GM12878 (cell line): ENCODE measurements around the gene SLF2. TPM values are rescaled to one million over a fixed set of nuclear protein-coding genes. Genes with fewer than 3 reads are reported as not detected.
A peak's percentile ranks its signal among the peaks of the same experiment; 100 is the strongest.

Experiments
- ATF3 ChIP-seq: IDR thresholded peaks from 2 replicates; pipeline ENCODE4 v1.6.1; 2011; ENCODE audit warnings: low read depth, mild to moderate bottlenecking, low read length, moderate library complexity, borderline replicate concordance; ENCODE audit errors: extremely low read depth
- ATF7 ChIP-seq: fragments of 450-650 bp; IDR thresholded peaks from 2 replicates; pipeline ENCODE4 v1.6.1; 2016; ENCODE audit warnings: low read depth, mild to moderate bottlenecking
- CBX5 ChIP-seq: sonication (generic); IDR thresholded peaks from 2 replicates; pipeline ENCODE4 v1.6.1; 2016; ENCODE audit warnings: low read depth, moderate library complexity, mild to moderate bottlenecking, inconsistent platforms
- CHD2 ChIP-seq: IDR thresholded peaks from 2 replicates; pipeline ENCODE4 v1.6.1; 2011; ENCODE audit warnings: low read depth, low read length, improper control_type of control experiment, borderline replicate concordance
- EED ChIP-seq: sonication (generic); IDR thresholded peaks from 2 replicates; pipeline ENCODE4 v1.6.1; 2016; ENCODE audit warnings: antibody characterized with exemption, low read depth
- GATAD2B ChIP-seq: fragments of 450-650 bp; conservative IDR thresholded peaks from 2 replicates; pipeline ENCODE4 v1.6.1; 2017; ENCODE audit warnings: low read depth, mild to moderate bottlenecking, moderate library complexity
- IKZF1 ChIP-seq: fragments of 450-650 bp; conservative IDR thresholded peaks from 2 replicates; pipeline ENCODE4 v1.6.1; 2017; ENCODE audit warnings: antibody characterized with exemption, mild to moderate bottlenecking
- JUND ChIP-seq: IDR thresholded peaks from 2 replicates; pipeline ENCODE4 v1.6.1; 2012; ENCODE audit warnings: low read depth, mild to moderate bottlenecking, low read length, improper control_type of control experiment, moderate library complexity
- MEF2A ChIP-seq: IDR thresholded peaks from 2 replicates; pipeline ENCODE4 v1.6.1; 2011; ENCODE audit warnings: low read depth, mild to moderate bottlenecking, low read length, moderate library complexity; ENCODE audit not compliant: insufficient read depth
- NFYA ChIP-seq: IDR thresholded peaks from 2 replicates; pipeline ENCODE4 v1.6.1; 2011; ENCODE audit warnings: low read depth, mild to moderate bottlenecking, low read length, improper control_type of control experiment, borderline replicate concordance
- PAX5 ChIP-seq: IDR thresholded peaks from 2 replicates; pipeline ENCODE4 v1.6.1; 2011; ENCODE audit warnings: low read depth, low read length, borderline replicate concordance
- RELA ChIP-seq: fragments of 450-650 bp; IDR thresholded peaks from 2 replicates; pipeline ENCODE4 v1.8.0; 2014; ENCODE audit warnings: borderline replicate concordance; ENCODE audit not compliant: partially characterized antibody
- SMARCA5 ChIP-seq: fragments of 450-650 bp; IDR thresholded peaks from 2 replicates; pipeline ENCODE4 v1.6.1; 2017; ENCODE audit warnings: mild to moderate bottlenecking
- SMC3 ChIP-seq: IDR thresholded peaks from 2 replicates; pipeline ENCODE4 v1.6.1; 2011; ENCODE audit warnings: low read length, improper control_type of control experiment, borderline replicate concordance
- ZNF207 ChIP-seq: fragments of 450-650 bp; IDR thresholded peaks from 2 replicates; pipeline ENCODE4 v1.6.1; 2014; ENCODE audit warnings: antibody characterized with exemption, mild to moderate bottlenecking, borderline replicate concordance
- polyA plus RNA-seq, 11 experiments: library from polyadenylated mRNA; depleted of rRNA in 4 of 11; unstranded in 6 of 11; stranded (reverse) in 5 of 11; fragments of >200 nt; fragmentation: Nextera tagmentation in 4 of 11; fragmentation: Illumina TruSeq in 1 of 11; extraction: Ambion mirVana in 4 of 11; extraction: Trizol in 1 of 11; gene quantifications; 1 replicate in 1 of 11; 2 replicates in 10 of 11; pipeline versions ENCODE4 v1.2.1 to v1.2.3, GENCODE V29; 2011 to 2016; ENCODE audit warnings: inconsistent platforms in 2 of 11, missing spikeins in 2 of 11, low read depth in 1 of 11
- total RNA-seq, 4 experiments: library from RNA; depleted of rRNA in 3 of 4; stranded (reverse); fragments of >200 nt in 3 of 4; fragmentation: Illumina TruSeq in 1 of 4; extraction: Trizol in 1 of 4; gene quantifications; 2 replicates each; pipeline versions ENCODE4 v1.2.1 to v1.2.3, GENCODE V29; 2013 to 2021
- TF ChIP-seq, protein P1 (sequence below): IDR thresholded peaks from 2 replicates; pipeline ENCODE4 v1.6.1; 2012; ENCODE audit warnings: low read depth, low read length, improper control_type of control experiment

The SLF2 gene
- total and polyA plus RNA-seq, 10 of the 15 experiments (the other 5 are each of a cell fraction or from before 2014, with no cell fraction given), result 3.0 to 25.2 (median 17.9) TPM

DNA sequence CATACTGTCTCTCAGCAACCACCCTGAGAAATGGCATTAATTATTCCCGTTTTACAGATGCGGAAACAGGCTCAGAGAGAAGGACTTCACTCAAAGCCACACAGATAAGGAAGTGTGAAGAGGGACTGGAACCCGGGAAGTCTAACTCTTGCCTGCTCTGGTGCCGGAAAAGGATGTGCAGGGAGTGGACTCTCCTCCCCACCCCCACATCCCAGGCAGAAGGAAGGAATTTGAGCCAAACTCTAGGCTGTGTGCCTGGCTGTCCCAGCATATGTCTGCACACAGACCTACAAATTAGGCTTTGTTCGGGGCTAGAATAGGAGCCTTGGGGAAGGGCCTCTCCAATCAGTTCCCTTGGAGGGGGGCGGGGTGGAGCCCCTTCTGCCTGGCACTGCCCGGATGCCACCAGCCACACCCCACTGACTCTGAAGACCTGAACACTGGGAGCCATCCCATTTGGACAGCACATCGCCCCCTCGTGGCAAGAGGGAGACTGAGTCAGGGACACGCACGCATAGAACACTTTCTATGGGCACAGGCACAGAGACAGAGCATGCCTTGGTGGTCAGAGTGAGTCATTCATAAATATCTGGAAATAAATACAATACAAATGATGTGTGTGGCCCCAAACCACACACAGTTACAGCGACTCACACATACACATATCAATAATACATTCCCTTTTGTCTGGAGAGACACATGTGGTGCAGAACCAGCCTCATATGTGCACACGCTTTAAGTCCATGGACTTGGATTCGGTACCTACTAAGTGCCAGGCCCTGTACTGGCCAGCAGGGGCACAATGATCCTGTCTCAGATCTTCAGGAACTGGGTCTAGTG, 100.0 kb downstream of the SLF2 start (continued):
- TF ChIP-seq IKZF1, result peak; percentile 71
- TF ChIP-seq ATF7, result peak; percentile 47
- TF ChIP-seq CBX5, result no peak
- peak; percentile 71; the same call in 1 of the 2 replicates for TF ChIP-seq PAX5
- TF ChIP-seq SMC3, result peak; percentile 54; the same call in 1 of the 2 replicates
- no peak for TF ChIP-seq ZNF207
- TF ChIP-seq, protein P1, sequence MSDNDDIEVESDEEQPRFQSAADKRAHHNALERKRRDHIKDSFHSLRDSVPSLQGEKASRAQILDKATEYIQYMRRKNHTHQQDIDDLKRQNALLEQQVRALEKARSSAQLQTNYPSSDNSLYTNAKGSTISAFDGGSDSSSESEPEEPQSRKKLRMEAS, result peak; percentile 16; the same call in 1 of the 2 replicates
- TF ChIP-seq NFYA, result no peak
- 0 out of 2 replicates have a peak, but pooled peaks have one; percentile 14 for TF ChIP-seq MEF2A
- TF ChIP-seq CHD2, result 0 out of 2 replicates have a peak, but pooled peaks have one; percentile 18
- TF ChIP-seq EED, result 0 out of 2 replicates have a peak, but pooled peaks have one; percentile 26
- TF ChIP-seq SMARCA5, result peak; percentile 79
- TF ChIP-seq RELA, result no peak
- TF ChIP-seq ATF3, result no peak
- TF ChIP-seq JUND, result 0 out of 2 replicates have a peak, but pooled peaks have one; percentile 33
- TF ChIP-seq GATAD2B, result peak; percentile 49; the same call in 1 of the 2 replicates
